ENCODE results near the gene KRT78.

The KRT78 gene

GRCh38 chr12:52807544-52808470, 41.0 kb downstream of the KRT78 start:
- H3K9me3 Mint-ChIP-seq: no peaks in the 10 kb centered on the region
- H3K4me3 Mint-ChIP-seq: no peak overlapping the region
- H3K36me3 Mint-ChIP-seq (ENCODE audit: low read depth): no peaks in the 10 kb centered on the region
- no peaks in the 10 kb centered on the region for H3K4me1 Mint-ChIP-seq (ENCODE audit: low read depth)
- peaks cover 7% of the 10 kb centered on the region for H3K27me3 Mint-ChIP-seq (ENCODE audit: low read depth)
- H3K27ac Mint-ChIP-seq: no peak overlapping the region

DNA sequence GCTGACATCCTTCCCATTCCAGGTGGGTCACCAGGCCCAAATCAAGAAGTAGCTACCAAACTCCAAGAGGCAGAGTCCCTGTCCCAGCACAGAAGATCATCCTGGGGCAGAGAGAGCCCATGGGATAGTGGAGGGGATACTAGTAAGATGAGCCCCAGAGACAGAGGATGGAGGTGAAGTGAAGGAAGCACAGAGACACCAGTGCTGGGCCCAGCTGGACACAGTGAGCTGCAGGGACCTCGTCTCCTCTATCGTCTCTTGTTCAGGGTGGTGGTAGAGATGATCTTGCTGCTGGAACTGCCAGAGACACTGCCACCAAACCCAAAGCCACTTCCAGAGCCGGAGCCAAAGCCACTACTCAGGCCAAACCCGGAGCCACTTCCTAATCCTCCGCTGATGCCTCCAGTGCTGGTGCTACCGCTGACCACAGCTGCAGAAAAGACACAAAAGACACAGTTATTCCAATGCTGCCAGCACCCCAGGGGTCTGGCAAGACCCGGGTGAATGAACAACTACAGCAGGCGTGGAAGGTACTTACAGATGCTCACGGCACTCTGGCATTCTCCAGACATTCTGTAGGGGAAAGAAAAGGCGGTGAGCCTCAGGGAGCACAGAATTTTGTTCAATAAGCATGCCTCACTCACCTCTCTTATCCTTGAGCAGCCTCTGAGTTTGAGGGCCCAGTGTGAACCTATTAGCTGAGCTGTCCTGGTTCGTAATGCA, 41.8 kb downstream of the KRT78 start:
- Mint-ChIP-seq H3K27me3 (ENCODE audit: low read depth) (peaks cover 7% of the 10 kb centered on the region), H3K36me3 (ENCODE audit: low read depth) (no peaks in the 10 kb centered on the region), H3K9me3 (no peaks in the 10 kb centered on the region), H3K4me3 (no peak overlapping the region), H3K27ac (no peak overlapping the region), H3K4me1 (ENCODE audit: low read depth) (no peaks in the 10 kb centered on the region)

DNA sequence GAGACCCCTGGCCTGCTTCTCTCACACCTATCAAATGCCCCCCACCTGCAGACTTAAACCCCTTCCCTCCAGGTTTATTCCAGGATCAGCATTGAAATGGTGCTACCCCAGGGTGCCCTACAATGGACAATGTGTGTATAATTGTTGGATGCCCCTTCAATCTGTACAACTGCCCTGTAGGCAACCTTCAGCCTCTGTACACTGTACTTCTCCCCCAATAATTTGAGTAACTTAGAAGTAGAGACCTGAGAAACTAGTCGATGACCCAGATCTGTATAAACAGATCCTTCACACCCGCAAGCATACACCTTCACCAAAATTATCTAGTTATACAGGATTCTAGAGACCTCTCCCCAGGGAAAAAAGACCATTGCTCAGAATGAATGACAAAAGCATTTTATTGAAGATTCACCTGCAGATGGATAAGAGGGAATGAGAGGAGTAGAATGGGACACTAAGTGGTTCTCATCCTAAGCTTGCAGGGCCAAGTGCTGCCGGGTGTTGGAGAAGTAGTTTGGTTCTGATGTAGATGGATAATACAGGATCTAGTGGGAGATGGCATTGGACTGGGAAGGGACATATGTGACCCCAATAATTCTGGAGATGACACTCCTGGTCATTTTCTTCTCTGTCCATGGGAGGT, 42.5 kb downstream of the KRT78 start:
- Mint-ChIP-seq H3K36me3 (ENCODE audit: low read depth) (no peaks in the 10 kb centered on the region), H3K27me3 (ENCODE audit: low read depth) (peaks cover 7% of the 10 kb centered on the region), H3K27ac (no peak overlapping the region)

GRCh38 chr12:52805739-52806138, 43.1 kb downstream of the KRT78 start:
- H3K4me3 Mint-ChIP-seq: no peak overlapping the region
- no peaks in the 10 kb centered on the region for H3K36me3 Mint-ChIP-seq (ENCODE audit: low read depth)
- H3K4me1 Mint-ChIP-seq (ENCODE audit: low read depth): no peaks in the 10 kb centered on the region
- H3K27me3 Mint-ChIP-seq (ENCODE audit: low read depth): peaks cover 7% of the 10 kb centered on the region
- H3K9me3 Mint-ChIP-seq: no peaks in the 10 kb centered on the region
- H3K27ac Mint-ChIP-seq: no peak overlapping the region

More for the DNA sequence above, 42.5 kb downstream of the KRT78 start:
- Mint-ChIP-seq H3K4me1 (ENCODE audit: low read depth) (no peaks in the 10 kb centered on the region), H3K9me3 (no peaks in the 10 kb centered on the region), H3K4me3 (no peak overlapping the region)

DNA sequence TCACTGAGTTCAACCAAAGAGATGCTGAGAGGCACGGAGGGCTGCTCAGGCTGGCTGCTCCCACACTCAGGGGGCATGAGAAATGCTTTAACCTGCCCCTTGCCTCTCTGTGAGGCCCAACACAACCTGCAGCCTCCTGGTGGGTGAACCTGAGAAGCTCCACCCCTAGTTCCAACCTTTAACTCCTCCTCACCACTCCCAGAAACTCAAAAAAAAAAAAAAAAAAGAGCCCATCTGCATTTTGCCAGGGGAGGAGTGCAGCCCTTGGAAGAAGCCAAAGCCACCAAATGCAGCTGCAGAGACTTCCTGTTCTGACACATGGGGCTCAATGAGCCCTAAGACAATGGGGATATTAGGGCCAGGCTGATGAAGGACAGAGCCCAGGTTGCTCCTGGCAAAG, 43.8 kb downstream of the KRT78 start:
- H3K27ac Mint-ChIP-seq: no peak overlapping the region
- H3K9me3 Mint-ChIP-seq: no peaks in the 10 kb centered on the region
- no peaks in the 10 kb centered on the region for H3K4me1 Mint-ChIP-seq (ENCODE audit: low read depth)
- H3K27me3 Mint-ChIP-seq (ENCODE audit: low read depth): peaks cover 10% of the 10 kb centered on the region
- no peaks in the 10 kb centered on the region for H3K36me3 Mint-ChIP-seq (ENCODE audit: low read depth)
- no peak overlapping the region for H3K4me3 Mint-ChIP-seq

DNA sequence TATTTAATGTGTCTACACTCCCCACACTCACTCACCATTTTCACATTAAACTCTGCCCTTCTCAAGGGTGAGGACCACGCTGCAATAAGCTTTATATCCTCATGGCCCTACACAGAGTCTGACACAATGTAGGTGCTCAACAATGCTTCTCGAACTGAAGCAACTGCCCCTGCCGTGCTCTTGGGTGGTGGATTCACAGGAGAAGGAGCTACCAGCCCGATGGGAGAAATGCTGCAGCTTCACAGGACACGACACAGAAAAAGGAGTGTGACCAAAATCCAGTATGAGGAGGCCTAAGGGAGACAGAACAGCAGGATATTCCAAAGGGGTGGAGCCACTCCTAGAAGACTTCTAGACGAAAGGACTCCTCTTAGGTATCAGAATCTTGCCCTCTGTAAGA, 46.4 kb downstream of the KRT78 start:
- Mint-ChIP-seq H3K4me1 (ENCODE audit: low read depth) (no peaks in the 10 kb centered on the region), H3K36me3 (ENCODE audit: low read depth) (no peaks in the 10 kb centered on the region), H3K4me3 (no peak overlapping the region), H3K27ac (no peak overlapping the region), H3K9me3 (no peaks in the 10 kb centered on the region), H3K27me3 (ENCODE audit: low read depth) (peaks cover 5% of the 10 kb centered on the region)

- Mint-ChIP-seq H3K36me3 (ENCODE audit: low read depth) (no peaks in the 10 kb centered on the region), H3K4me1 (ENCODE audit: low read depth) (no peaks in the 10 kb centered on the region), H3K27me3 (ENCODE audit: low read depth) (peaks cover 5% of the 10 kb centered on the region), H3K27ac (no peak overlapping the region), H3K9me3 (no peaks in the 10 kb centered on the region), H3K4me3 (no peak overlapping the region)
Observed at GRCh38 chr12:52801773-52802172, 47.0 kb downstream of the KRT78 start.

GRCh38 chr12:52800259-52800917, 48.4 kb downstream of the KRT78 start:
- Mint-ChIP-seq H3K9me3 (no peaks in the 10 kb centered on the region), H3K4me3 (no peak overlapping the region), H3K36me3 (ENCODE audit: low read depth) (no peaks in the 10 kb centered on the region), H3K4me1 (ENCODE audit: low read depth) (no peaks in the 10 kb centered on the region), H3K27me3 (ENCODE audit: low read depth) (peaks cover 5% of the 10 kb centered on the region), H3K27ac (no peak overlapping the region)

GRCh38 chr12:52799505-52800211, 49.1 kb downstream of the KRT78 start:
- no peaks in the 10 kb centered on the region for H3K4me1 Mint-ChIP-seq (ENCODE audit: low read depth)

DNA sequence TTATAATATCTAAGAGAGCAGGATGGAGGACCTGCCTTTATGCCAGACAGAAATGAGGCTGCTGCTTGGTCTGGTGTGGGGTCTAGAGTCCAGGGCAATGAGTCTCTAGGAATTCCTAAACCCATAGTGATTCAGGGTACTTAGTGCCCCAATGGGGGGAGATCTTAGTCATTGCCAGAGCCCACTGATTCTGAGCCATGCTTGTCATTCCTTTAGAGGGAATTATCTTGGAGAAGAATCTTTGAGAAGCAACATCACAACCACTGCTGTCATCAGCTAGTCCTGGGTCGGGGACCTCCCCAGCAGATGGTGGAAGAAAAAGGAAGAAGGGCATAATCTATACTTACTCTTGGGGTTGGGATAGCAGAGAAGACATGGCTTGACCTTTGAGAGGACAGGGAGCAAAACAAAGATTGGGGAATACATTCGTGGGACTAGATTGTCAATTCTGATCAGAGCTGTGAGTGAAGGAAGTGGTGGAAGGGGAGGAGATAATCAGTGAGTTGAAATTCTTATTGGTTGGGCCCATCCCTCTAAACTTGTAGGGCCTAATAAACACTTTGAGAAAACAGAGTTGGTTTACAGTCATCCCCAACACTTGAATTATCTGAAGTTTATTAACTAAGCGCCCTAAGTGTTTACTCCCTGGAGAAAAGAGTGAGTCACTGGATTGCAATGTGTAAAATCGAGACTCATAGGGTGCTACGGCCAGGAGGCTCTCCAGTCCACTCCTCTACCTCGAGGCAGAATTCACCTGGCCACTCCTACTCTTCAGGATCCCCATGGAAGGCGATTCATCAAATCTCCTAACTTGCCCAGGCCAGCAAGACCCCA, 49.9 kb downstream of the KRT78 start:
- H3K4me3 Mint-ChIP-seq: no peak overlapping the region
- no peaks in the 10 kb centered on the region for H3K9me3 Mint-ChIP-seq
- peaks cover 5% of the 10 kb centered on the region for H3K27me3 Mint-ChIP-seq (ENCODE audit: low read depth)
- no peaks in the 10 kb centered on the region for H3K36me3 Mint-ChIP-seq (ENCODE audit: low read depth)
- no peak overlapping the region for H3K27ac Mint-ChIP-seq
- H3K4me1 Mint-ChIP-seq (ENCODE audit: low read depth): no peaks in the 10 kb centered on the region

More at GRCh38 chr12:52799505-52800211, 49.1 kb downstream of the KRT78 start:
- Mint-ChIP-seq H3K27ac (no peak overlapping the region), H3K4me3 (no peak overlapping the region), H3K36me3 (ENCODE audit: low read depth) (no peaks in the 10 kb centered on the region), H3K27me3 (ENCODE audit: low read depth) (peaks cover 5% of the 10 kb centered on the region), H3K9me3 (no peaks in the 10 kb centered on the region)

GRCh38 chr12:52798003-52798670, 50.7 kb downstream of the KRT78 start:
- H3K27me3 Mint-ChIP-seq (ENCODE audit: low read depth): peaks cover 5% of the 10 kb centered on the region
- H3K9me3 Mint-ChIP-seq: no peaks in the 10 kb centered on the region

DNA sequence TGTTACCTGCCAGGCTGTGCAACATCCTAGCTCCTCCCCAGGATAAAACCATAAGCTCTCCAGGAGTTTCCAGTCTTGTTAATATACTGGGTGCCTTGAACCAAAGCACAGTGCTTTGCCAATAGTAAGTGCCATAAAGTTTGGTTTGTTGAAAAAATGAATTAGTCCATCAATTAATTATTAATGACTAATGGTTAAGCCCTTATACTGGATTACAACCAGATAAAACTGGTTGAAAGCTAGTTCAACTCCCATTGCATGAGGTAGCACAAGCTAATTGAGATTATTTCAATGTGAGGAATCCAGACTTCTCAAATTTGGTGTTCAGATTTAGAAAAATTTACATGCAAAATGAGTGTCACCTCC, 51.3 kb downstream of the KRT78 start:
- Mint-ChIP-seq H3K4me1 (ENCODE audit: low read depth) (no peaks in the 10 kb centered on the region), H3K27ac (no peak overlapping the region), H3K4me3 (no peak overlapping the region), H3K36me3 (ENCODE audit: low read depth) (no peaks in the 10 kb centered on the region), H3K27me3 (ENCODE audit: low read depth) (peaks cover 8% of the 10 kb centered on the region), H3K9me3 (no peaks in the 10 kb centered on the region)

More at GRCh38 chr12:52798003-52798670, 50.7 kb downstream of the KRT78 start:
- Mint-ChIP-seq H3K4me3 (no peak overlapping the region), H3K4me1 (ENCODE audit: low read depth) (no peaks in the 10 kb centered on the region), H3K36me3 (ENCODE audit: low read depth) (no peaks in the 10 kb centered on the region), H3K27ac (no peak overlapping the region)

All from T-helper 1 cell treated with Interleukin-12 subunit alpha and Interleukin-12 subunit beta and Interleukin-4 antibody, amounts not matched to agents 30 μg/mL and 1 μg/mL, for 36 hours (primary cell).